Sigmoid colon (tissue), 7 donors: ENCODE measurements around the gene GFOD2. TPM values are rescaled to one million over a fixed set of nuclear protein-coding genes. Genes with fewer than 3 reads are reported as not detected.

Experiments used
- DNase-seq: peaks from one replicate; pipeline ENCODE4 v3.0.0-alpha.2; 2019
- H3K27ac ChIP-seq, 4 donors: fragments of 200-600 bp; sonication (generic); one replicate each; pipeline ENCODE4 v1.5.1; 2016 to 2019; ENCODE audit warnings: mild to moderate bottlenecking in 1 of 4
- H3K27me3 ChIP-seq, 3 donors: fragments of 200-600 bp; sonication (generic); one replicate each; pipeline ENCODE4 v1.5.1; 2019; ENCODE audit warnings: mild to moderate bottlenecking in 1 of 3
- H3K36me3 ChIP-seq, 4 donors: fragments of 200-600 bp; sonication (generic); one replicate each; pipeline ENCODE4 v1.5.1; 2016 to 2019
- H3K4me1 ChIP-seq, 4 donors: fragments of 200-600 bp; sonication (generic); one replicate each; pipeline ENCODE4 v1.5.1; 2017 to 2019
- H3K4me3 ChIP-seq, 4 donors: fragments of 200-600 bp; sonication (generic); one replicate each; pipeline ENCODE4 v1.5.1; 2017 to 2019; ENCODE audit warnings: mild to moderate bottlenecking in 2 of 4, moderate library complexity in 1 of 4
- H3K9me3 ChIP-seq, 4 donors: fragments of 200-600 bp in 3 of 4; sonication (generic) in 3 of 4; one replicate each; pipeline versions ENCODE4 v1.5.1 to v1.6.1; 2013 to 2019
- EP300 ChIP-seq, 4 donors: sonication (generic); formaldehyde crosslinking; IDR thresholded peaks; one replicate each; pipeline ENCODE4 v1.6.1; 2017; ENCODE audit warnings: antibody characterized with exemption in 4 of 4
- POLR2A ChIP-seq, 2 donors: fragments of 450-650 bp; IDR thresholded peaks; one replicate each; pipeline ENCODE4 v1.6.1; 2016; ENCODE audit warnings: antibody characterized with exemption in 2 of 2, mild to moderate bottlenecking in 2 of 2, moderate library complexity in 2 of 2
- POLR2AphosphoS5 ChIP-seq, 4 donors: sonication (generic); formaldehyde crosslinking; IDR thresholded peaks; one replicate each; pipeline ENCODE4 v1.6.1; 2017; ENCODE audit warnings: antibody characterized with exemption in 4 of 4
- WGBS, 2 donors: extraction: QIAGEN DNeasy Blood & Tissue Kit; methylation state at CpG; one replicate each; pipeline ENCODE4 v1.1.7; 2013; 5-methylcytosine and 5-hydroxymethylcytosine counted together
- intact Hi-C: fragments of 100-400 bp; cut with DNase I; formaldehyde crosslinking; loops from one replicate; pipeline ENCODE4 v1.15.1; 2023
- polyA plus RNA-seq, 3 donors: library from polyadenylated mRNA; stranded (reverse); fragments of 200-250 nt; gene quantifications; one replicate each; pipeline ENCODE4 v1.2.3, GENCODE V29; 2013
- total RNA-seq, 4 donors: library from RNA; depleted of rRNA; stranded (reverse); fragments of >200 nt; gene quantifications; one replicate each; pipeline ENCODE4 v1.1.0, GENCODE V29; 2016
- TF ChIP-seq, protein P1 (sequence below), 4 experiments: fragments of 450-650 bp in 3 of 4; fragments of 200-600 bp in 1 of 4; IDR thresholded peaks; one replicate each; pipeline ENCODE4 v1.5.1; 2016 to 2019; ENCODE audit warnings: antibody characterized with exemption in 4 of 4, mild to moderate bottlenecking in 3 of 4, moderate library complexity in 2 of 4
- donor health status: healthy with polysubstance abuse.
- donor health status: Bipolar disorder and iron deficiency.
- donor health status: healthy.

GFOD2 gene
- total and polyA plus RNA-seq, 7 donors, result 8.1 to 19.5 (median 13.8) TPM

DNA sequence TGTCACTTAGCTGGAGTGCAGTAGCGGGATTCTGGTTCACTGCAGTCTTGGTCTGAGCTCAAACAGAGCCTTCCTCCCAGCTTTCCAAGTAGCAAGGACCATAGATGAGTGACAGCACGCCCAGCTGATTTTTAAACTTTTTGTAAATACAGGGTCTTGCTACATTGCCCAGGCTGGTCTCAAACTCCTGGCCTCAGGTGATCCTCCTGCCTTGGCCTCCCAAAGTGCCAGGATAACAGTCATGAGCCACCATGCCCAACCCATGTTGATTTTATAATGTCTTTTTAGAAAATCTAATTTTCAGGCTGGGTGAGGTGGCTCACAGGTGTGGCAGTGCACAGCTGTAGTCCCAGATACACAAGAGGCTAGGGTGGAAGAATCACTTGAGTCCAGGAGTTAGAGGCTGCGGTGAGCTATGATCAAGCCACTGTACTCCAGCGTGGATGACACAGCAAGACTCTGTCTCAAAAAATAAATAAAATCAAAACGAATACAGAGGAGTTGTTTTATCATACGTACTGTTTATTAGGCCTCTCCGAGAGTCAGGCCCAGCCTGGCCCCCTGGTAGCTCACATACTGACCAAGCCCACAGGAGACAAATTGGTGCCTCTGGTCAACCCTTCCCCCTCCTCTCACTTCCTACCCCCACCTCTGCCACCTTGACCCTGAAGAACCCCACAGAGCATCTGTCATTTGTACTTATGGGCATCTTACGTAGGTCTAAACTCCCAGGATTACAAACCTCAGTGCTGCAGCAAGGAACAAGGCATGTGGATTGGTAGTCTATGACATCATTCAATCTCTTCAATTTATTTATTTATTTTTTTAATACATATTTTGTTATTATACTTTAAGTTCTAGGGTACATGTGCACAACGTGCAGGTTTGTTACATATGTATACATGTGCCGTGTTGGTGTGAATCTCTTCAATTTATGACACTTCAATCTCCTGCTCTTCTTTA is 38.9 kb downstream of the GFOD2 start:
- peaks cover 0 to 26% (median 6%) of the 10 kb centered on the region in 4 donors for H3K36me3 ChIP-seq
- no peak overlapping the region for H3K4me3 ChIP-seq
- intact Hi-C loops, result no loop called here
- no peaks in the 10 kb centered on the region for H3K27me3 ChIP-seq
- H3K4me1 ChIP-seq, result peaks cover 0 to 12% (median 8%) of the 10 kb centered on the region in 4 donors
- H3K9me3 ChIP-seq, result no peaks in the 10 kb centered on the region
- H3K27ac ChIP-seq, result no peak overlapping the region
- 73 to 90% methylated on average over 10 of the region's 10 CpGs for WGBS, 2 donors
- TF ChIP-seq, protein P1, sequence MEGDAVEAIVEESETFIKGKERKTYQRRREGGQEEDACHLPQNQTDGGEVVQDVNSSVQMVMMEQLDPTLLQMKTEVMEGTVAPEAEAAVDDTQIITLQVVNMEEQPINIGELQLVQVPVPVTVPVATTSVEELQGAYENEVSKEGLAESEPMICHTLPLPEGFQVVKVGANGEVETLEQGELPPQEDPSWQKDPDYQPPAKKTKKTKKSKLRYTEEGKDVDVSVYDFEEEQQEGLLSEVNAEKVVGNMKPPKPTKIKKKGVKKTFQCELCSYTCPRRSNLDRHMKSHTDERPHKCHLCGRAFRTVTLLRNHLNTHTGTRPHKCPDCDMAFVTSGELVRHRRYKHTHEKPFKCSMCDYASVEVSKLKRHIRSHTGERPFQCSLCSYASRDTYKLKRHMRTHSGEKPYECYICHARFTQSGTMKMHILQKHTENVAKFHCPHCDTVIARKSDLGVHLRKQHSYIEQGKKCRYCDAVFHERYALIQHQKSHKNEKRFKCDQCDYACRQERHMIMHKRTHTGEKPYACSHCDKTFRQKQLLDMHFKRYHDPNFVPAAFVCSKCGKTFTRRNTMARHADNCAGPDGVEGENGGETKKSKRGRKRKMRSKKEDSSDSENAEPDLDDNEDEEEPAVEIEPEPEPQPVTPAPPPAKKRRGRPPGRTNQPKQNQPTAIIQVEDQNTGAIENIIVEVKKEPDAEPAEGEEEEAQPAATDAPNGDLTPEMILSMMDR (IDR thresholded peaks at IDR 0.05), result no peak
- no peak for TF ChIP-seq POLR2AphosphoS5 (IDR thresholded peaks at IDR 0.05)
- TF ChIP-seq EP300 (IDR thresholded peaks at IDR 0.05), result no peak
- TF ChIP-seq POLR2A (IDR thresholded peaks at IDR 0.05), result no peak
- no peak for DNase-seq

DNA sequence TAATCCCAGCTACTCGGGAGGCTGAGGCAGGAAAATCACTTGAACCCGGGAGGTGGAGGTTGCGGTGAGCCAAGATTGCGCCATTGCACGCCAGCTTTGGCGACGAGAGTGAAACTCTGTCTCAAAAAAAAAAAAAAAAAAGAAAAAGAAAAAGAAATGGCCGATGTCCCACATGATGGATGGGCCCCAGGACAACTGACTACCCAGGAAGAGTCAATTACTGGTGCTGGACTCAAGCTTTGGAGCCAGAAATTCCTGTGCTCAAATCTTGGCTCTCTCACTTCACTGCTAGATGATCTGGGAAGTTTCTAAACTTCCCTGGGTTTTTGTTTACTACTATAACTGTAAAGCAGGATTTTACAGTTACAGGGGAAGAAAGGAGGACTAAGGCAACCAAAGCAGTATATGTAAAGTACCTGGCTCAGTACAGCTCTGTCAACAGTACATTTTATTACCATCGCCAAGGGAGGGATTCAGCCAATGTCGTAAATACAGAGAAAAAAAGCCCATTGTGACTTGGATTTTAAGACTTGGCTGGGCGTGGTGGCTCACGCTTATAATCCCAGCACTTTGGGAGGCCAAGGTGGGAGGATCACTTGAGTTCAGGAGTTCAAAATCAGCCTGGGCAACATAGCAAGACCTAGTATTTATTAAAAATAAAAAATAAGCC is 40.6 kb downstream of the GFOD2 start:
- WGBS, 2 donors, result 22 to 73% methylated on average over 12 of the region's 12 CpGs
- Histone ChIP-seq H3K27me3 (no peaks in the 10 kb centered on the region), H3K4me3 (no peak overlapping the region), H3K36me3 (peaks cover 0 to 14% (median 0%) of the 10 kb centered on the region in 4 donors), H3K4me1 (peaks cover 0 to 25% (median 23%) of the 10 kb centered on the region in 4 donors), H3K27ac (peak overlapping the region in 3 of 4 donors; percentile 23 to 56 (median 53)), H3K9me3 (no peaks in the 10 kb centered on the region)
- intact Hi-C loops, result no loop called here
- TF ChIP-seq POLR2AphosphoS5 (IDR thresholded peaks at IDR 0.05) (peak in 3 of 4 donors; percentile 40 to 63 (median 44)), POLR2A (IDR thresholded peaks at IDR 0.05) (no peak)
- DNase-seq, result no peak

DNA sequence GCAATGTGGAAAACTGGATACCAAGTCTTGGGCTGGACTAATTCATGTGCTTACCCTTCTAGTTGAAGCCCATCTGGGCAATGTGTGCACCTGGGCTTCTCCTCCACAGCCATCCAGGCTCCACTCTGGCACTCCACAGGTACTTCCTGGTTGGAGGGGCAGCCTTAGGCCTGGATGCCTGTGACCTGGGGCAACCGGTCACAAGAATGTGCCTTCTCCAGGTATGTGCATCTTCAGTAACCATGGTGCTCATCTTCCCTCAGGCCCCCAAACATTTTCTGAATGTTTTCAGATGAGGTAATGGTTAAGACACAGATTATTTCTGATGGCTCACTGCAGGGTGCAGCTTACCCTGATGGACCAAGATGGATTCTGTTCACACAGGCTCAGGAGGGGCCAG is 41.4 kb downstream of the GFOD2 start:
- Histone ChIP-seq H3K27me3 (no peaks in the 10 kb centered on the region), H3K27ac (peak overlapping the region in 1 of 4 donors; percentile 53), H3K9me3 (no peaks in the 10 kb centered on the region), H3K4me3 (no peak overlapping the region), H3K4me1 (peaks cover 0 to 33% (median 29%) of the 10 kb centered on the region in 4 donors), H3K36me3 (peaks cover 0 to 6% (median 0%) of the 10 kb centered on the region in 4 donors)
- WGBS, 2 donors, result 91 to 93% methylated on average over 1 of the region's 1 CpG
- TF ChIP-seq POLR2AphosphoS5 (IDR thresholded peaks at IDR 0.05) (no peak), POLR2A (IDR thresholded peaks at IDR 0.05) (no peak), EP300 (IDR thresholded peaks at IDR 0.05) (no peak)
- TF ChIP-seq, protein P1 (IDR thresholded peaks at IDR 0.05), result no peak
- intact Hi-C loops, result no loop called here
- DNase-seq, result no peak

DNA sequence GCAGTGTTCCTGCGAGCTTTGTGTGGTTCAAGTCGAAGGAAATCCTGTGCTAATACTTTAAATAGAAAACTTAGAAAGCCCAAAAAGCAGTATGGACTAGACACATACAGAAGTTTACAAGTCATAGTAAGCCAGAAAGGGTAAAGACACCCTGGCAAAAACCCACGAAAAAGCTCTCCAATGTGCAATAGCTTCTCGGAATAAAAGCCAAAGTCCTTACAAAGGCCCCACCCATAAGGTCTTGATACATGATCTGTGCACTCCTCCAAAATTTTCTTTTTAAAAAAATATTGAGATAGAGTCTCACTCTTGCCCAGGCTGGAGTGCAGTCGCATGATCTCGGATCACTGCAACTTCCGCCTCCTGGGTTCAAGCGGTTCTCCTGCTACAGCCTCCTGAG is 42.2 kb downstream of the GFOD2 start:
- WGBS, 2 donors, result 62 to 79% methylated on average over 8 of the region's 8 CpGs
- no peaks in the 10 kb centered on the region for H3K27me3 ChIP-seq
- no peak for DNase-seq
- no peak overlapping the region for H3K27ac ChIP-seq
- no peak for TF ChIP-seq POLR2AphosphoS5 (IDR thresholded peaks at IDR 0.05)
- no peak for TF ChIP-seq POLR2A (IDR thresholded peaks at IDR 0.05)
- no peak for TF ChIP-seq EP300 (IDR thresholded peaks at IDR 0.05)
- TF ChIP-seq, protein P1 (IDR thresholded peaks at IDR 0.05), result no peak
- H3K9me3 ChIP-seq, result no peaks in the 10 kb centered on the region
- H3K36me3 ChIP-seq, result no peaks in the 10 kb centered on the region
- H3K4me3 ChIP-seq, result no peak overlapping the region
- intact Hi-C loops, result no loop called here
- H3K4me1 ChIP-seq, result peaks cover 0 to 33% (median 29%) of the 10 kb centered on the region in 4 donors

DNA sequence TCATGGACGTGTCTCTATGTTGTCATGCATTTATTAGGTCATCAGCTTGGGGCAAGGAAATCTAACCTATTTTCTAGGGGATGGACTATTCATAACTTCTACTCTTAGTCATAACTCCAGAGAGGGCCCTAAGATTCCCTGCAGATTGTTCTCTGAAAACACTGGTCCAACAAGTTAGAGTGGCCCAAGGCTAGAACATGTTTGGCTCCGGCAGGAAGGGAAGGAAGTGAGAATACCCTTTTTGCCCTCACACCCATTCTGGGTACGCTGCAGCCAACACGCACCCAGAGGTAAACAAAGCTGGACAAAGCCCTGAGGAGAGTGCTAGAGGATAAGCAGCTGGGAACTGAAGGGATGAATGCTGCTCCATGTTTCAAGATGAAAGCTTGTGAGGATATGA is 42.6 kb downstream of the GFOD2 start:
- peaks cover 0 to 33% (median 29%) of the 10 kb centered on the region in 4 donors for H3K4me1 ChIP-seq
- no peak for DNase-seq
- WGBS, 2 donors, result 44 to 69% methylated on average over 4 of the region's 4 CpGs
- H3K4me3 ChIP-seq, result no peak overlapping the region
- no peaks in the 10 kb centered on the region for H3K36me3 ChIP-seq
- no peak overlapping the region for H3K27ac ChIP-seq
- H3K9me3 ChIP-seq, result no peaks in the 10 kb centered on the region
- TF ChIP-seq EP300 (IDR thresholded peaks at IDR 0.05), result no peak
- no peak for TF ChIP-seq POLR2AphosphoS5 (IDR thresholded peaks at IDR 0.05)
- TF ChIP-seq POLR2A (IDR thresholded peaks at IDR 0.05), result no peak
- TF ChIP-seq, protein P1 (IDR thresholded peaks at IDR 0.05), result no peak
- intact Hi-C loops, result no loop called here
- H3K27me3 ChIP-seq, result no peaks in the 10 kb centered on the region
